ENCODE data around the gene LATS2.

GRCh38 chr13:21035498-21035897 lies 25.9 kb downstream of the LATS2 start:
- TF ChIP-seq CTCF (IDR thresholded peaks at IDR 0.05) (no peak), POLR2A (IDR thresholded peaks at IDR 0.05) (no peak)

Data from uterus (tissue), 2 donors.